OCI-LY3 (cell line): ENCODE results near the gene RPS27.
A peak's percentile ranks its signal among the peaks of the same experiment; 100 is the strongest.

ENCODE experiments used
- H2AFZ ChIP-seq: fragments of 200-600, 300-600 bp; shearing (Covaris generic); 2 replicates; pipeline ENCODE4 v1.6.0; 2014; ENCODE audit warnings: antibody characterized with exemption, low read depth, low read length
- H3K27ac ChIP-seq: fragments of 200-600, 300-600 bp; sonication (generic); 2 replicates; pipeline ENCODE4 v1.5.1; 2014; ENCODE audit warnings: mild to moderate bottlenecking, low read length, moderate library complexity, mixed read lengths
- H3K27me3 ChIP-seq: fragments of 200-600, 300-600 bp; sonication (generic); 2 replicates; pipeline ENCODE4 v1.6.1; 2014; ENCODE audit warnings: low read depth, low read length, mixed read lengths
- H3K36me3 ChIP-seq: fragments of 200-600, 300-600 bp; sonication (generic); replicated peaks from 2 replicates; pipeline ENCODE3; 2014; ENCODE audit warnings: low read depth, low read length, mixed read lengths
- H3K4me1 ChIP-seq: fragments of 300-600, 200-600 bp; sonication (generic); 2 replicates; pipeline ENCODE4 v1.6.1; 2014; ENCODE audit warnings: low read length, mixed read lengths
- H3K4me2 ChIP-seq: fragments of 200-600, 300-600 bp; sonication (generic); 2 replicates; pipeline ENCODE4 v1.6.1; 2014; ENCODE audit warnings: low read length, mixed read lengths
- H3K4me3 ChIP-seq: fragments of 300-600, 200-600 bp; sonication (generic); 2 replicates; pipeline ENCODE4 v1.5.1; 2014; ENCODE audit warnings: antibody characterized with exemption, mild to moderate bottlenecking, low read length, moderate library complexity
- H3K79me2 ChIP-seq: fragments of 300-600, 200-600 bp; shearing (Covaris generic); 2 replicates; pipeline ENCODE4 v1.6.1; 2014; ENCODE audit warnings: mild to moderate bottlenecking, low read length, mixed read lengths
- H3K9ac ChIP-seq: fragments of 300-600, 200-600 bp; shearing (Covaris generic); 2 replicates; pipeline ENCODE4 v1.6.0; 2014; ENCODE audit warnings: mild to moderate bottlenecking, low read length, moderate library complexity
- H3K9me3 ChIP-seq: fragments of 200-600, 300-600 bp; shearing (Covaris generic); 2 replicates; pipeline ENCODE4 v1.6.1; 2014; ENCODE audit warnings: low read length, mixed read lengths; ENCODE audit not compliant: insufficient read depth
- H4K20me1 ChIP-seq: fragments of 200-600, 300-600 bp; sonication (generic); 2 replicates; pipeline ENCODE4 v1.6.1; 2016; ENCODE audit warnings: low read length, mixed read lengths; ENCODE audit not compliant: insufficient read depth
- CTCF ChIP-seq: fragments of 200-600, 300-600 bp; sonication (generic); IDR thresholded peaks from 2 replicates; pipeline ENCODE4 v1.5.1; 2014; ENCODE audit warnings: antibody characterized with exemption, low read length, low read depth
- EZH2phosphoT487 ChIP-seq: fragments of 200-600 bp; shearing (Covaris generic); IDR thresholded peaks from 2 replicates; pipeline ENCODE4 v1.6.1; 2018; ENCODE audit warnings: antibody characterized with exemption, mixed run types, low read depth

RPS27 gene

GRCh38 chr1:153954826-153955225, 35.7 kb upstream of the RPS27 start:
- TF ChIP-seq EZH2phosphoT487, result no peak
- TF ChIP-seq CTCF, result no peak
- no peaks in the 10 kb centered on the region for H3K9me3 ChIP-seq

GRCh38 chr1:153956997-153957715, 33.4 kb upstream of the RPS27 start:
- no peaks in the 10 kb centered on the region for H3K27me3 ChIP-seq
- peaks cover 66% of the 10 kb centered on the region for H3K36me3 ChIP-seq
- peak overlapping the region; percentile 96 for H3K9ac ChIP-seq
- H3K4me3 ChIP-seq, result peak overlapping the region; percentile 89
- H3K4me2 ChIP-seq, result peak overlapping the region; percentile 94
- peak overlapping the region; percentile 91 for H3K27ac ChIP-seq
- peaks cover 42% of the 10 kb centered on the region for H3K4me1 ChIP-seq
- TF ChIP-seq EZH2phosphoT487 (no peak), CTCF (no peak)
- H4K20me1 ChIP-seq, result peaks cover 42% of the 10 kb centered on the region
- H3K9me3 ChIP-seq, result no peaks in the 10 kb centered on the region
- H2AFZ ChIP-seq, result no peak overlapping the region
- H3K79me2 ChIP-seq, result peaks cover 78% of the 10 kb centered on the region

More at GRCh38 chr1:153954826-153955225, 35.7 kb upstream of the RPS27 start:
- H3K27me3 ChIP-seq, result no peaks in the 10 kb centered on the region
- H3K79me2 ChIP-seq, result peaks cover 79% of the 10 kb centered on the region
- H3K36me3 ChIP-seq, result peaks cover 68% of the 10 kb centered on the region
- peaks cover 45% of the 10 kb centered on the region for H4K20me1 ChIP-seq
- H2AFZ ChIP-seq, result no peak overlapping the region
- no peak overlapping the region for H3K4me2 ChIP-seq
- H3K4me3 ChIP-seq, result no peak overlapping the region
- H3K4me1 ChIP-seq, result peaks cover 38% of the 10 kb centered on the region
- no peak overlapping the region for H3K27ac ChIP-seq
- H3K9ac ChIP-seq, result no peak overlapping the region

- Histone ChIP-seq H3K27ac (peak overlapping the region; percentile 91), H3K79me2 (peaks cover 78% of the 10 kb centered on the region), H3K4me3 (peak overlapping the region; percentile 89), H3K36me3 (peaks cover 61% of the 10 kb centered on the region), H2AFZ (0 out of 2 replicates have a peak overlapping the region, but pooled peaks have one; percentile 19), H3K4me2 (peak overlapping the region; percentile 94), H3K4me1 (peaks cover 46% of the 10 kb centered on the region), H3K27me3 (no peaks in the 10 kb centered on the region), H3K9me3 (no peaks in the 10 kb centered on the region), H3K9ac (peak overlapping the region; percentile 96), H4K20me1 (peaks cover 36% of the 10 kb centered on the region)
- TF ChIP-seq CTCF (no peak), EZH2phosphoT487 (no peak)
Measured at GRCh38 chr1:153957744-153958110, 32.8 kb upstream of the RPS27 start.

GRCh38 chr1:153958111-153958960, 32.2 kb upstream of the RPS27 start, which contains the start of gene CRTC2:
TSS of gene CRTC2 (minus strand) at chr1:153958612. CDS start at chr1:153958497, 115 bp downstream.
- Histone ChIP-seq H3K27ac (peak within 1 kb of the TSS; percentile 91), H3K4me3 (peak within 1 kb of the TSS; percentile 89), H3K4me1 (peaks cover 46% of the 10 kb centered on the region), H2AFZ (peak within 1 kb of the TSS; percentile 19; the same call in 1 of the 2 replicates), H4K20me1 (peaks cover 34% of the 10 kb centered on the region), H3K36me3 (peaks cover 59% of the 10 kb centered on the region), H3K9ac (peak within 1 kb of the TSS; percentile 96), H3K9me3 (no peaks in the 10 kb centered on the region), H3K4me2 (peak within 1 kb of the TSS; percentile 94), H3K79me2 (peaks cover 81% of the 10 kb centered on the region), H3K27me3 (no peaks in the 10 kb centered on the region)
- no peak; the same call in 1 of the 2 replicates for TF ChIP-seq CTCF
- no peak for TF ChIP-seq EZH2phosphoT487
